Endothelial cell (in vitro differentiated cells): ENCODE measurements around the gene PRSS56. TPM values are rescaled to one million over a fixed set of nuclear protein-coding genes. Genes with fewer than 3 reads are reported as not detected.

Experiments used
- DNase-seq: peaks from one replicate; pipeline ENCODE4 v3.0.0; 2021; ENCODE audit warnings: low spot score
- H3K27ac Mint-ChIP-seq: one replicate; pipeline ENCODE4 v1.8.0; 2021; ENCODE audit warnings: mixed read lengths, inconsistent platforms; ENCODE audit not compliant: unreplicated experiment
- H3K27me3 Mint-ChIP-seq: one replicate; pipeline ENCODE4 v1.8.0; 2021; ENCODE audit warnings: mild to moderate bottlenecking, moderate library complexity, mixed read lengths, inconsistent platforms; ENCODE audit not compliant: unreplicated experiment
- H3K36me3 Mint-ChIP-seq: one replicate; pipeline ENCODE4 v1.8.0; 2021; ENCODE audit warnings: mild to moderate bottlenecking, low read depth, mixed read lengths, inconsistent platforms; ENCODE audit not compliant: unreplicated experiment
- H3K4me1 Mint-ChIP-seq: one replicate; pipeline ENCODE4 v1.8.0; 2021; ENCODE audit warnings: mild to moderate bottlenecking, mixed read lengths, inconsistent platforms; ENCODE audit not compliant: unreplicated experiment
- H3K4me3 Mint-ChIP-seq: one replicate; pipeline ENCODE4 v1.8.0; 2021; ENCODE audit warnings: mild to moderate bottlenecking, mixed read lengths, inconsistent platforms; ENCODE audit not compliant: unreplicated experiment
- H3K9me3 Mint-ChIP-seq: one replicate; pipeline ENCODE4 v1.8.0; 2021; ENCODE audit warnings: mixed read lengths, inconsistent platforms; ENCODE audit not compliant: unreplicated experiment
- total RNA-seq: library from RNA; stranded (reverse); fragmentation: NEBNext Ultra II Directional; extraction: Animal tissue kit (Norgen Biotek cat#: 25700); gene quantifications from one replicate; pipeline ENCODE4 v1.2.1, GENCODE V29; 2021; ENCODE audit not compliant: unreplicated experiment
- TF ChIP-seq, protein P1 (sequence below): fragments of 200-600 bp; sonication (generic); IDR thresholded peaks from one replicate; pipeline ENCODE4 v1.5.0; 2021; ENCODE audit warnings: antibody characterized with exemption; ENCODE audit not compliant: unreplicated experiment

PRSS56 gene
- total RNA-seq, 1 donor from 2014 or later: not detected

DNA sequence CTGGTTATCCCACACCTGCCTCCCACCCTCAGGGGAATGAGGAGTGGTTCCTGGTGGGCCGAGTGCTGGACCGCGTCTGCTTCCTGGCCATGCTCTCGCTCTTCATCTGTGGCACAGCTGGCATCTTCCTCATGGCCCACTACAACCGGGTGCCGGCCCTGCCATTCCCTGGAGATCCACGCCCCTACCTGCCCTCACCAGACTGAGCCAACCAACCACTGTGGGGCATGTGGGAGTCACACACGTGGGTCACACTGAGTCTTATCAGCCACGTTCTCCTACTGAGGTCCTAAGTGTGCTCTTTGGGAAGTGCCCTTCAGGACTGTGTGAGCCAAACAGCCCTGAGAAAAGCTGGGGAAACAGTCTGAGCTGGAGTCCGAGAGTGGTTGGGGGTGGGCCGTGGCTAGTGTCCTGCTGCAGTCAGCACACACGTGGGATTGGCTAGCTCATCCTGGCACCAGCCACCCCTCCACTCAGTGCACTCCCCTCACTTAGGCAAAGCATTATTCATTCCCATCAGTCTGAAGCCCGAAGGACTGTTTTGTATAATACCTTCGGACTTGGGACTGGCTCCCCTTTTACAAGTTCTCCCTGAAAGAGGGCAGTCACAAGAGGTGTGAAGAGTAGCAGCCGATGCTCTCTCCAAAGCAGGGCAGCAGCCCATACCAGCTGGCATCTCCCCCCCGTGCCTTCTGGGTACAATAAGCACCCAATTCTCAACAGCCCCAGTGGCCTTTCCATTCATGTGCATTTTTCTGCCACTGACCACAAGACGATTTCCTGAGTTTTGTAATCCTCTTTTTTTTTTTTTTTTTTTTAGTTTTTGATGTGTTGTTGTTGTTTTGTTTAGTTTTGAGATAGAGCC lies 25.6 kb downstream of the PRSS56 start:
- Mint-ChIP-seq H3K4me1 (peaks cover 7% of the 10 kb centered on the region), H3K27ac (no peak overlapping the region), H3K4me3 (no peak overlapping the region), H3K9me3 (no peaks in the 10 kb centered on the region), H3K27me3 (peaks cover 5% of the 10 kb centered on the region), H3K36me3 (peaks cover 32% of the 10 kb centered on the region)
- no peak for DNase-seq
- TF ChIP-seq, protein P1, sequence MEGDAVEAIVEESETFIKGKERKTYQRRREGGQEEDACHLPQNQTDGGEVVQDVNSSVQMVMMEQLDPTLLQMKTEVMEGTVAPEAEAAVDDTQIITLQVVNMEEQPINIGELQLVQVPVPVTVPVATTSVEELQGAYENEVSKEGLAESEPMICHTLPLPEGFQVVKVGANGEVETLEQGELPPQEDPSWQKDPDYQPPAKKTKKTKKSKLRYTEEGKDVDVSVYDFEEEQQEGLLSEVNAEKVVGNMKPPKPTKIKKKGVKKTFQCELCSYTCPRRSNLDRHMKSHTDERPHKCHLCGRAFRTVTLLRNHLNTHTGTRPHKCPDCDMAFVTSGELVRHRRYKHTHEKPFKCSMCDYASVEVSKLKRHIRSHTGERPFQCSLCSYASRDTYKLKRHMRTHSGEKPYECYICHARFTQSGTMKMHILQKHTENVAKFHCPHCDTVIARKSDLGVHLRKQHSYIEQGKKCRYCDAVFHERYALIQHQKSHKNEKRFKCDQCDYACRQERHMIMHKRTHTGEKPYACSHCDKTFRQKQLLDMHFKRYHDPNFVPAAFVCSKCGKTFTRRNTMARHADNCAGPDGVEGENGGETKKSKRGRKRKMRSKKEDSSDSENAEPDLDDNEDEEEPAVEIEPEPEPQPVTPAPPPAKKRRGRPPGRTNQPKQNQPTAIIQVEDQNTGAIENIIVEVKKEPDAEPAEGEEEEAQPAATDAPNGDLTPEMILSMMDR: no peak

DNA sequence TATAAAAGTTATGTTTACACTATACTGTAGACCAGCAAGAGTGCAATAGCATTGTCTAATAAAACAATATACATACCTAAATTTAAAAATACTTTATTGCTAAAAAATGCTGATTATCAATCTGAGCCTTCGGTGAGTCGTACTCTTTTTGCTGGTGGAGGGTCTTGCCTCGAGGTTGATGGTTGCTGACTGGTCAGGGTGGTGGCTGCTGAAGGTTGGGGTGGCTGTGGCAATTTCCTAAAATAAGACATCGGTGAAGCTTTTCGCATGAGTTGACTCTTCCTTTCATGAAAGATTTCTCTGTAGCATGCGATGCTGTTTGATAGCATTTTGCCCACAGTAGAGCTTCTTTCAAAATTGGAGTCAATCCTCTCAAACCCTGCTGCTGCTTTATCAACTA lies 27.8 kb downstream of the PRSS56 start:
- H3K9me3 Mint-ChIP-seq: no peaks in the 10 kb centered on the region
- TF ChIP-seq, protein P1: no peak
- H3K4me1 Mint-ChIP-seq: peaks cover 17% of the 10 kb centered on the region
- no peak overlapping the region for H3K27ac Mint-ChIP-seq
- peaks cover 8% of the 10 kb centered on the region for H3K27me3 Mint-ChIP-seq
- H3K36me3 Mint-ChIP-seq: peaks cover 37% of the 10 kb centered on the region
- DNase-seq: no peak
- no peak overlapping the region for H3K4me3 Mint-ChIP-seq

DNA sequence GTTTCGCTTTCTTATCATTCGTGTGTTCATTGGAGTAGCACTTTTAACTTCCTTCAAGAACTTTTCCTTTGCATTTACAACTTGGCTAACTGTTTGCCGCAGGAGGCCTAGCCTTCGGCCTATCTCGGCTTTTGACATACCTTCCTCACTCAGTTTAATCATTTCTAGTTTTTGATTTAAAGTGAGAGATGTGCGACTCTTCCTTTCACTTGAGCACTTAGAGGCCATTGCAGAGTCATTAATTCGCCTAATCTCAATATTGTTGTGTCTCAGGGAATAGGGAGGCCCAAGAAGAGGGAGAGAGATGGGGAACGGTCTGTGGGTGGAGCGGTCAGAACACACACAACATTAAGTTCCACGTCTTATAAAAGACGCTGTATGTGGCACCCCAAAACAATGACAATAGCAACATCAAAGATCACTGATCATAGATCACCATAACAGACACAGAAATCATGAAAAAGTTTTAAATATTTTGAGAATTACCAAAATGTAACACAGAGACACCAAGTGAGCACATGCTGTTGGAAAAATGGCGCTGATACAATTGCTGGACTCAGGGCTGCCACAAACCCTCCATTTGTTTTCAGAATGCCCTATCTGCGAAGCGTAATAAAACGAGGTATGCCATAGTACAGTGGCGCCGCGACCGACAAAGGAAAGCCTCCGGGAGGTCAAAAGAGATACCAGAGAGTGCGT lies 29.6 kb downstream of the PRSS56 start:
- H3K4me1 Mint-ChIP-seq: peaks cover 22% of the 10 kb centered on the region
- TF ChIP-seq, protein P1: no peak
- peaks cover 33% of the 10 kb centered on the region for H3K36me3 Mint-ChIP-seq
- H3K27ac Mint-ChIP-seq: peak overlapping the region; percentile 98
- H3K4me3 Mint-ChIP-seq: peak overlapping the region; percentile 99
- H3K27me3 Mint-ChIP-seq: peaks cover 8% of the 10 kb centered on the region
- no peaks in the 10 kb centered on the region for H3K9me3 Mint-ChIP-seq
- DNase-seq: no peak

DNA sequence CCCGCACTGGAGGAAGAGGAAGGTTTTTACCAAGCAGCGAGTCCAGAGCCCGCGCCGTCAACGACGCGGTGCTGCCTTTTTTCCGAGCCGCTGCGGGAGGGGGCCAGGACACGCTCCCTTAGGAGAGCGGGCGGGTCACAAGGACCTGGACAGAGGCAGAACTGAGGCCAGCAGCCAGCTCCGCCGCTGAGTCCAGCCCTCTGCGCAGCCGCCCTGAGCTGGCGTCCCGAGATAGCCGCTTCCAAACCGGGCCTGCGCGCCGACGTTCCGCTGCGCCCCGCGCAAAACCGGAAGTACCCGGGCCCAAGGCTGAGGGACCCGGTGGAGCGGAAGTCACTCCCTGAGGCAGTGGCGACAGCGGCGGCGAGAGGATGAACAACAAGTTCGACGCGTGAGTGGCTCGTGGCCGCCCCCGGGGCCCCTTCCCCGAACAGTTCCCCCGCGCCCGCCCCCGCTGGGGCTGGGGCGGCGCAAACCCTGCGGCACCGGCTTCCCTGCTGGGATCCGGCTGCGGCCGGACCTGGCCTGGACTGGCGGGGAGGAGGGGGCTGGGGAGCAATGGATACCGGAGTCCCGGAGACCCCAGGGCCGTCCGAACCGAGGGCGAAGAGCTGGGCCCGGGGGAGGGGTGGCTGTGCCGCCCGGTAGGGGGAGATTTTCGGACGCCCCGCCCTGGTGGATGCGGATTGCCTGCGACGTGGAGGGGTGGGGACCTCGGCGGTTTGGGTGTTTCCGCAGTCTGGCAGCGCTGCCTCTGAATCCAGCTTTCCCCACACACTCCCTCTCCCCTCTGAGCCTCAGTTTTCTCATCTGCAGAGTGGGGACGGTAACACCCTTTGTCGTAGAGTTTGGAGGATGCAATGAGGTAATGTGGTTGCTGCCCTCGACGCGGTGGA lies 30.4 kb downstream of the PRSS56 start, which contains the start of the genes EIF4E2 and TIGD1:
Gene EIF4E2, plus strand, starts transcription at position 336 of the 896 bp plus-strand sequence. Its CDS starts 36 bp downstream, at position 372.
Gene TIGD1, minus strand, starts transcription at position 204 of the 896 bp plus-strand sequence. CDS start 675 bp downstream, outside the sequence.
- Mint-ChIP-seq H3K36me3 (peaks cover 36% of the 10 kb centered on the region), H3K27me3 (peaks cover 8% of the 10 kb centered on the region), H3K27ac (peak within 1 kb of the TSS; percentile 98), H3K4me3 (peak within 1 kb of the TSS; percentile 99), H3K9me3 (no peaks in the 10 kb centered on the region), H3K4me1 (peaks cover 22% of the 10 kb centered on the region)
- TF ChIP-seq, protein P1: peak; percentile 53
- peak; percentile 92 for DNase-seq
